GM19468 (cell line): ENCODE data around the gene SCMH1.

Experiments
- ATAC-seq: cut with Tn5 transposase; IDR thresholded peaks from one replicate; pipeline ENCODE4 v1.9.1; 2021; ENCODE audit warnings: mild to moderate bottlenecking, moderate library complexity, moderate number of reproducible peaks; ENCODE audit not compliant: unreplicated experiment; ENCODE audit errors: extremely low read depth

The SCMH1 gene

DNA sequence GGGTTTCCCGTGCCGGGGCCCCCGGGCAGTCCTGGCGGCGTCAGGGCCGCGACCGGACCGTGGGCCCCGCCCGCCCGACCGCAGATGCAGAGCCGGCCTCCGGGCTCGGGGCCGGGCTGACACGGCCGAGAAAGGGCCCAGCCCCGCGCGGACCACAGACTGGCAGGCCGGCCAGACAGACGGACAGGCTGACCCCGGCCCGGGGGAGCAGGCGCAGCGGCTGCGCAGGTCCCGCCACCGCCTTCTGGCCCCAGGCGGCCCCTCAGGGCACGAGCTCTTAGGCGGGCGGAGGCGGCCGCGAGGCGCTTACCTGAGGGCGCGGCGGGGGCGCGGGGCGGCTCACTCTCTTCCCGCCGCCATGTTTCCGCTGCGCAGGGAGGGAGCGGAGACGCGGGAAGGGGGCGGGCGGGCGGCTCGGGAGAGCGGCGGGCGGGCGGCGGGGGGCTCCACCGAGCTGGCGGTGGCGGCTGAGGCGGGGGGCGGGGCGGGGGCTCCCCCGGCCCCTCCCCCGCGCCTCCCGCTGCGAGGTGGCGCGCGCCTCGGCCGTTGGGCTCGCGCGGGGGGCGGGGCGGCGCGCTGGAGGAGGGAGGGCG lies at the start of gene SCMH1:
TSS of gene SCMH1 (minus strand) at position 558 of the 593 bp plus-strand sequence. CDS start 56,173 bp downstream, outside the sequence.
- peak; percentile 7 for ATAC-seq

DNA sequence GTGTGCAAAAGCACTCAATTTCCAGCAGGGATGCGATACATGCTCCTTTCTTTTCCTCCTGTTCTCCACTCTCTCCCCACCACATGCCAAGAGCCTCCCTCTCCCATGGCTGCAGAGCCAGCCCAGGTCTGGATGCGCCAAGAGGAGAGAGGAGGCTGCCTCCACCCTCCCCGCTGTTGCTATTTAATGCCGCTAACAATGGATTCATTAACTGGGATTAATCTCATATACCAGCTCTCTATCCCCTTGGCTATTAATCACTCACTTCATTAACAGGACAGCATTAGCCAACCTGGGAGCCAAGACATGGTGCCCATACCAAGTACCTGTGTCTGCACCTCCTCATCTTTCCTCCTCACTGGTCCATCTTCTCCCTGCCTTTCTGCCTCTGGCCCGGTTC lies 49.1 kb upstream of the SCMH1 start:
- no peak for ATAC-seq

DNA sequence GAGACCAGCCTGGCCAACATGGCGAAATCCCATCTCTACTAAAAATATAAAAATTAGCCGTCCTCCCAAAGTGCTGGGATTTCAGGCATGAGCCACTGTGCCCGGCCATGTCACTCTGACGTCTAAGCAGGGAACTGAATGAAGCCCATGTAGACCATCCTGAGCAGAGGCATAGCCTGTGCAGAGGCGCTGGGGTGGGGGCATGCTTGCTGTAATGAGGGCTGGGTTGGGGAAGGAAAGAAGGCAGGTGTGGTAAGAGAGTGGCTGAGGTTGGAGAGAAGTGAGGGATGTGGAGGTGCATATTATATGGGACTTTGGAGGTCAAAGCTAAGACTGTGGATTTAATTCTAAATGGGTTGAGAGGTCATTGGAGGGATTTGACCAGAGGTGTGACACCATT lies 47.1 kb upstream of the SCMH1 start:
- ATAC-seq, result no peak

DNA sequence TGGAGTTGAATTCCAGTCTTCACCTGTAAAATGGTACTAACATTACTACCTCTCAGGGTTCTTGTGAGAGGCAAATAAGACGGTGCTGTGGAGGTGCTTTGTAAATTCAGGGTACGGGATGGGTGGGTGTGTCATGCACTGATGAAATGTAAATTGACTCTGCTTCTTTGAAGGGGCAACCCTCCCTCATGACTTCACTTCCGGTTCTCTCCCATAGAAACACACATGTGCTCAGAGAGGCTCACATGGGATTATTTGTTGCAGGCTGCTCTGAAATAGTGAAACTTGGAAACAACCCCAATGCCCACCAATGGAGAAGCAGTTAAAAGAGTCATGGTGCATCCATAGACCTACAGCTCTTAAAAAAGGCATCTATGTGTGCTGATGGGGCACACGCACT lies 44.9 kb upstream of the SCMH1 start:
- ATAC-seq, result no peak

DNA sequence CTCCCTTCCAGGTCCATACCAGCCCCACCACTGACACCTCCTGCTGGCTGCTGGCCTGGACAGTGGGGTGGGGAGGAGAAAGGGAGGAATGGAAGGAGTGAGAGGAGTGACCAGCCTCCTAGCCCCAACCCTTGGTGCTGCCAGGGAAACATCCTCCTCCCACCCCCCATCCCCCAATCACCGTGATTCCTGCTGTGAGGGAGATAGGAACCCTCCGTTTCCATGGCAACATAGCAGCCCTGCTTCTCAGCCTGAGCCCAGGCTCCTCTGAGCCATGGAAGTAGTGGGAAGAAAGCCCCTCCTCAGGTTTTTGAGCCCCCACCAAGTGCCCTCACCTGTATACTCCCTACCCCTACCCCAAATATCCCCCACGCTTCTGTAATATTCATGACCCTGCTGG lies 44.4 kb upstream of the SCMH1 start:
- no peak for ATAC-seq

DNA sequence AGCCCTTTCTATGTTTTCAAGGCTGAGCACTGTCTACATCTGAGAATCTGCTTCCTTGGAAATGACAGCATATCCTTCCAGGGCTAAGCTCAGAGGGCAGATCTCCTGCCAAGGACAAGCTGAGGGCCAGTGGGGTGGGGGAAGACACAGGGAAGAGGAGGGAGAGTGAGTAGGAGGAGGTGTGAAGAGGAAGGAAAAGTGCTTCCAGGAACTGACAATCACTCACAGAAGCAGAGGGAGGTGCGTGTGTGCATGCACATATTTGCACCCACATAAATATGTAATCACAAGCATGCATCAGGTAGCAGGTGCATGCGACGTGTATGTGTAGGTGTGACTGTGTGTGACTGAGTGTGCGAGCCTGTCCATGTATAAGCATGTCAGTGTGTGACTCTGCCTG lies 43.7 kb upstream of the SCMH1 start:
- ATAC-seq, result no peak

DNA sequence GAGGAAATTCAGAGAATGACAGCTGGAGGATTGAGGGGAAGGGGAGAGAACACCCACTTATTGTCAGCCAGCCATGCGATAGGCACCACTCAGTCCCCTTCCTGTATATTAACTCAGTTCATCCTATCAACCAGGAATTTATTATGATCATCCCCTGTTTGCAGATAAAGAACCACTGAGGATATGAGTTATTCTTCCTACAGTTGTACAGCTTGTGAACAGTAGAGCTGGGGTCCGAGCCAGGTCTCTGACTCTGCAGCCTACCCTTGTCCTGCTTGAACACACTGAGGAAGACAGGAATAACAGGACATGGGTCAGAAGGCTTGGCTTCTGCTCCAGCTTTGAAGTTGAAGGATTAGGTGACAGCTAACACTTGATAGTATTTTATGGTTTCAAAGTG lies 42.0 kb upstream of the SCMH1 start:
- no peak for ATAC-seq

DNA sequence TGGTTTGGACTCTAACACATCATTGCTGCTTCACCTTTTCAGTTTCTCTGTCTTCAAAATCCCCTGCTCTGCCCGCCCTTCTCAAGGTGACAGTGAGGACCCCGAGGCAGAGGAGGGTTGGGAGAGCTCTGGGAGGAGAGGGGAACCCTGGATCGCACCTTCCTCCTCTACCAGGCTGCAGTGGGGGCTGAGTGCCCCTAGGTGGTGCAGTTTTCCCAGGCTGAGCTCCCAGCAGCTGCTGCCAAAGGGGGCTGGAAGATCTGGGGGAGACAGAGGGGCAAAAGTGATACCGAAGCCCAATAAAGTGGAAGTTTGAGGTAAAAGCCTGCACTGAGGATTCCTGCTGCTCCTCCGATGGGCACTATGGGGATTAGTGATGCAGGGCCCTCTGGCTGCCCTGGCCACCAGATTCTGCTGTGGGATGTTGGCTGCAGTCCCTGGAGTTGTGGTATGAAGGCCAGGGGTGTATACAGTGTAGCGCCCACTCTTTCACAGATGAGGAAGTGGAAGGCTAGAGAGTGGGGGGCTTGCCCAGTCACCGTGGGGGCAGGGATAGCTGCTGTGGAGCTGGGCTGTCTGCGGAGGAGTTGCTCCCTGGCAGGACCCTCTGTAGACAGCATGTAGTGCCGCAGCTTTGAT lies 40.7 kb upstream of the SCMH1 start:
- ATAC-seq, result no peak

DNA sequence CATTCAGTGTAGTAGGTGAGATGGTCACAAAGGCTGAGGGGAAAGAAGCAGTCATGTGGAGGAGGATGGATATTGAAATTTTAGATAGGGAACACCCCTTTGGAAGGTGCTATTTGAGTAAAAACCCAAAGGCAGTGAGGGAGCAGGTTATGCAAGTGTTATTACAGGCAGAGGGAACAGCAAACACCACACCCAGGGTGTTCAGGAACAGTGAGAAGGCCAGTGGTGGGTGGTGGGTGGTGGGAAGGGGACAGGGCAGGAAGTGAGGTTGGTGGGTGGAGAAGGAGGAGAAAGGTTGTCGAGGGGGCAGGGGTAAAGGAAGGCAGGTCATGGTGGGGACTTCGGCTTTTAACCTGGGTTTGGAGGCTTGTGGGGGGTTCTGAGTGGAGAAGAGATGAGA lies 39.2 kb upstream of the SCMH1 start:
- no peak for ATAC-seq

DNA sequence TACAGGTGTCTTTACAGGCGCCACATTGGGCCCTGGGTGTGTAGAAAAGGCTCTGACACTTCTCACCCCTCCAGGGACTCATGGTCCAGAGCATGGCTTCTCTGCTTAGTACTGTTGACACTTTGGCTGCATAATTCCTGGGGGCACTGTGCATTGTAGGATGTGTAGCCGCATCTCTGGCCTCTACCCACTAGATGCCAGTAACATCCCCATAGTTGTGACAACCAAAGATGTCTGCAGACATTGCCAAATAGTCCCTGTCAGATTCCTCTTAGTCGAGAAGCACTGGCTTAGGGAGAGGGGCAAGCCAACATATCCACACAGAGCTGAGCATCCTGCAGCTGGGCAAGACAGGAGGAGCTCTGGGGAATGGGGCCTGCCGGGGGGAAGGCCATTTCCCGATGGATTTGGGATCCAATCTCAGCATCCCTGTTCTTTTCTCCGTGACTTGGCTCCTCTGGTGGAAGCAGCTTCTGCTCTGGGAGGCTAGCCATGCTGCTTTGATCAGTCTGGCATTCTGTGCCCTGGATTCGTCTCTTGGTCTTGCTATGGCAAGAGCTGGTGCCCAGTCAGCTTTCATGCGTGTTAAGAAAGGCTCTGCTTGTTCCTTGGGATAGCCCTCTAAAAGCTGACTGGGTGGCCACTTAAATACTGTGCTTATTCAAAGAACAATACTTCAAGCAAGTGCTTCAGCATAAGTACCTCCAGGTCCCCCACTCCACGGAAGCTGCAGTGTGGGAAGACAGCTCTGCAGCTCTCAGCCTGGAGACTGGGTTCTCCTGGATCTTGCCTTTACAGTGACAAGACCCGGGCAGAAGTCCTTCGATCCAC lies 38.3 kb upstream of the SCMH1 start:
- no peak for ATAC-seq

DNA sequence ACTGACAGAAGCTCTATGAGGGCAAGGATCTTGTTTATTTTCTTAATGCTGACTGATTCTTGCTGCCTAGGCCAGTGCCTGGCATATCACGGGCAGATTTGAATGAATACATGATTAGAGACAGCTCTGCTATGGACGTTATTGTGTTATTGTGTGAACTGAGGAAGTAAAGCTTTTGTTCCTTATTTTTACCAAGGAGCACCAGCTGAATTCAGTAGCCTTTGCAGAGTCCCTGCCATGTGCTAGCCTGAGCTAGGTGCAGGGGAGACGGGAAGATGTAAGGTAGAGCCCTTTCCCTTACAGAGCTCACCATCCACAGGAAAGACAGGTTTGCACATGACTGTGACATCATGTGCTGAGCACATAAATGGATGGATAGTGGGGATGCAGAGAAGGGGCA lies 36.0 kb upstream of the SCMH1 start:
- ATAC-seq, result no peak

DNA sequence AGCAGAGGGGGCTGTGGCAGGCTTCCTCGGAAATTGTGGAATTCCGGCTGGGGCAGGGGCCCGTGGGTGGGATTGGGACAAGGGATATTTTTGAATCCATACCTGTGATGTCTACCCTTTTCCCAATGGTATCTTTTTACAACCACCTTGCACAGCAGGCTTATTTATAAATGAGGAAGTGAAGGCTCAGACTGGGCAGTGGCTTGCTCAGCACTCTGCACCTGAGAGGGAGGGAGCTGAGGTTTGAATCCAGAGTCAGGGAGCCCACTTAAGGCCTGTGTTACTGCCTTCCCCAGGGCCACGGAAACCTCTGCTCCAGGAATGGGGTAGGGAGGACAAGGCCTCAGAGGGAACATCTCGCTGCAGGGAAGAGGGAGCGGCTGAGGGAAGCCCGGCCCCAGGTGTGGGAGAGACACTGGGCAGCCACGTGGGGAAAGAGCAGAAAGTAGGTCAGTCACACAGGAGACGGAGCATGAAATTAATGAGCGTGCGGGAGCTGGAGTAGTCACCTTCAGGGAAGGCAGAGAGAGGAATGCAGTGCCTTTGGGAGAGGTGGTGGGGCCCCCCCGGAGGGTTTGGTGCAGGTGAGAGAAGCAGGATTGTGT lies 35.4 kb upstream of the SCMH1 start:
- no peak for ATAC-seq

DNA sequence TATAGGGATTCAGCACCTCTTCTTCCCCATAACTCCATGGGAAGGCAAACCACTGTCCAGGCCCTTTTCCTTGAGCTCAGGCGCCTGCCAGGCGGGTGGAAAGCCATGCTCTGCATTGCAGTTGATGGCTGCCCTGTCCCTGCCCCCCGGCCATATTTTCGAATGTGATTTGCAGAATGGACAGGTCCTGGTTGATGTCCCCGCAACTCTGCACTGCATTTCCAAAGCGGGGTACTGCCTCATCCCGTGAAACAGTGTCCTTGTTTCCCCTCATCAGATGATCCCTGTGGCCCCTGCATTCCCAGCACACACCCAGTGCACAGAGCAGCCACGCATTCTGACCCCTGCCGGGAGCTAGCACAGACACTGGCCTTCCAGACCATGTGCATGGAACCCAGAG lies 33.7 kb upstream of the SCMH1 start:
- ATAC-seq, result no peak

DNA sequence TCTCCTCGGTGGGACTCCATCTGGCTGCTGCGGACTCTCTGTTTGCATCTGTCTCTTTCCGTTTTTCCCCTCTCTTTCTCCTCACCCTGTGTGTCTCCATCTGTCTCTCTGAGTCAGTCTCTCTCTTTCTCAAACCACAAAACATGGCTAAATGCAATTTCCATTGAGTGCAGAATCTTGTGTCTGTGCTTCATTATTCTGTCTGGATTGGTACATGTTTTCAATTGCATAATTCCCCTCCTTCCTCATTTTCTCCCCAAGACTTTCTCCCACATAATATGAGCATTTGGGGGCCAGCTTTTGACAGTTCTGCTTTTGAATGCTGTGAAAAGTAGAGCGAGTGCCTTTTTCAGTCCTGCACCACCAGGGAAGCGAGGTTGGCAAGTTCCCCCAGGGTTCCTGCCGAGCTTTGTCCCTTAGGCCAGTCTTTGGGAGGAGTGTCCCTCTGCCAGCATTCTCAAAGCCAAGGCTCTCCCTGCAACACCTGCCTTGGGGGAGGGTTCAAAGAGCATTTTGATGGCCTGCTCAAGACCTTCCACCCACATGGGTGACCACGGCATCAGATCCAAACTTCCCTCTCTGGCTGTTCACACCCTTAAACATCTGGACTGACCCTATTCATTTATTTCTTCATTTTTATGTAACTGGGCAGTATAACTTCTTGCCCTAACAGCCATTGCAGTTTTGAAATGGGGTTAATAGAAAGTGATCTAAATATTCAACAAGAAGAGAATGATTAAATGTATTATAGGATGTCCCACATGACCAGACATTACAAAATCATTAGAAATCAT lies 32.8 kb upstream of the SCMH1 start:
- ATAC-seq, result no peak

DNA sequence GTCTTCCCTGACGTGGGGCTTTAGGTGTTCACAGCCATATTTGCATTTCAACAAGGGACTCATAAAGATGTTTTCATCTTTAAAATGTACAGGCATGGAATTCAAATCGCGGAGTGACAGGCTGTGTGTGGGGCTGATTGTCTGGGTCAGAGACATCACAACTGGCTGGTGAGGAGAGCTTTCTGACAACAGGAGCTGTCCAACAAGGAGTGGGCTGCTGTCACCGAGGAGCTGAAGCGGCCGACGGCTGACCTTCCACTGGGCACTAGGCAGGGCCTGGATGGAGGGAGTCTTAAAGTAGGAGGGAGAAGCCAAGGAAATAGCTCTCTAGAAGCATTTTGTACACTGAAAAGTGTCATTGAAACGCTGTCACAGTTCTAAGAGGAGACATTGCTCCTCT lies 30.5 kb upstream of the SCMH1 start:
- no peak for ATAC-seq

DNA sequence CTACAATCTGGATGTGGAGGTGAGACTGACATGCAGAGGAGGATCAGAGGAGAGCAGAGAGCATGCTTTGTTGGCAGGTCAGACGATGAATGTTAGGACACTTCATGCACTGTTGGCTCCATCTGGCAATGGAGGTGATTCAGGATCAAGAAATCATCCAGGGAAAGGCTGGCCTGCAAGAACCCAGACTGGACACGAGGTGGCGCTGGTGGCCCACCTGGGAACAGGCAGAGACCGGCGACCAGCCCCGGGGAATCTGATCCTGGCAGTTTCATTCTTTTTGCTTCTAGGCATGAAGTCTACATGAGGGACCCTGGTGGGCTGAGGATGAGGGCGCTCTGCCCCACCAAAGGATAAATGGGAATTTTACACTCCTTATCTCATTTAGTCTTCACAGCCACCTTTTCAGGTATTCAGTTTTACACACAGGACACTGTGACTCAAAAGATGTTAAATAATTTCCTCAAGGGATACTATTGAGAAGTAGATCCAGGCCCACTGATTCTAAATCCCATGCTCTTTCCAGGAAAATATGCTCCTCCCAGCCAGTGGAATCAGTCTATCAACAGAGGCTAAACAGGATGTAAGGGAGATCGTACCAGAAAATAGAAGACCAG lies 26.2 kb upstream of the SCMH1 start:
- no peak for ATAC-seq

DNA sequence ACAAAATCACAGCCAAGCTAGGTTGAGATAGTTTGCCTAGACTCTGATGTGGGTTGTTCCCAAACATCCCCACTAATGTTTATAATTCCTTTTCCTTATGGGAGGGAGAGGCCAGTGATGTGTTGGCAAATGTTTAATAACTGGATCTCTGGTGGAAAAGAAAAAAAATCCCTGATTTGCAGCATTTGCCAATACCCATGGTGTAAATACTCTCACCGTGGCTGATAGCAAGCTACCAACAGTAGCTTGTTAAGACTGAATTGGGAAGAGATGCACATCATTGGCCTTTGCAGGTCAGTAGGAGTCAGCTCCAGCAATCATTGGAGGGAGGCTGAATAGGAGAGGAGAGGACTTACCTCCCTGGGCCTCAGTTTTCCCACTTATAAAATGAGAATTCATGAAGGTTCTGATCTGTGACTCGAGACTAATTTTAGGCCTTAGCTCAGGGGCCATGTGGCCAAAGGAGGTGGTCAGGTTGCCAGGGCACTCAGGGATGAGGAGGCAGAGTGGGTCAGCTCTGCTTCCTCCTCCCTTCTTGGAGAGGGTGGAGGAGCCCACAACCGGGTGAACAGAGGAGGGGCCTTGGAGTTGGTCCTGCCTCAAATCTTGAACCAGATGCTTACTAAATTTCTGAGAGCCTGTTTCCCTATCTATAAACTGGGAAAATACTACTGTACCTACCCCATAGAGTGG lies 20.0 kb upstream of the SCMH1 start:
- no peak for ATAC-seq

DNA sequence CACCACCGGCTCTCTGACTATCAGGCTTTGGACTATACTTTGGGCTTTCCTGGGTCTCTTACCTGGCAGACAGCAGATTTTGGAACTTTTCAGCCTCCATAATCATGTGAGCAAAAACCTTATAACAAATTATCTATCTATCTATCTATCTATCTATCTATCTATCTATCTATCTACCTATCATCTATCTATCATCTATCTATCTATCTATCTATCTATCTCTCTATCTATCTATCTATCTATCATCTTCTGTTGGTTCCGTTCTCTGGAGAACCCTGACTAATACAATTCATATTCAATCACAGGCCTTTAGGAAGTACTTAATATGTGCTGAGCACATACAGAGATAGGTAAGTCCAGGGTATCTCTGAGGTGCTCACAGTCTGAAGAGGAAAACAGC lies 18.7 kb upstream of the SCMH1 start:
- ATAC-seq, result no peak

DNA sequence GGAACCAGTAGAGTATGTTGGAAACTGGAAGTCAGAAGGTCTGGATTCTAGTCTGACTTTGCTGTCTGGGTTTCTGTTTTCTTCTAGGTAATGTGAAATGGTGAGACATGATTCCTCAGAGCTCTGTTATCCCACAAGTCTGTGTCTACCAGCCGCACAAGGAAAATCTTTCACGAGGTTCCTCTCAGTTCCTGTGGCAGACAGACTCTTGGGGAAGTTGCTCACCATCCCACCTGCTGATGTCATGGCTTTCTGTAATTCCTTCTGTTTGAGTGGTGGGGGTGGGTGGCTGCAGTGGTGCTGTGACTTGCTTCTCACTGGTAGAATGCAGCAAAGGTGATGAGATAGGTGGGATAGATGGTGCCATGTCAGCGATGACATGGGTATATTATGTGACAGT lies 17.1 kb upstream of the SCMH1 start:
- no peak for ATAC-seq
